ENCODE results near the gene CNDP2.

The CNDP2 gene

GRCh38 chr18:74495581-74496507 lies at the start of gene CNDP2:
CNDP2 (plus strand) TSS chr18:74496363; CDS start chr18:74499974, 3,611 bp downstream.
- DNase-seq (ENCODE audit: low spot score): peak; percentile 91

GRCh38 chr18:74446631-74447403 lies 49.3 kb upstream of the CNDP2 start:
- DNase-seq (ENCODE audit: low spot score): no peak

- DNase-seq (ENCODE audit: low spot score): no peak
These were observed 48.6 kb upstream of the CNDP2 start for GRCh38 chr18:74447404-74448152.

GRCh38 chr18:74450626-74451025 lies 45.5 kb upstream of the CNDP2 start:
- DNase-seq (ENCODE audit: low spot score): no peak

- DNase-seq (ENCODE audit: low spot score): peak; percentile 25
These were observed 45.0 kb upstream of the CNDP2 start for GRCh38 chr18:74451148-74451547.

GRCh38 chr18:74453016-74453566 lies 43.1 kb upstream of the CNDP2 start:
- no peak for DNase-seq (ENCODE audit: low spot score)

- no peak for DNase-seq (ENCODE audit: low spot score)
These were observed 42.4 kb upstream of the CNDP2 start for GRCh38 chr18:74453642-74454198.

- DNase-seq (ENCODE audit: low spot score): no peak
These were observed 41.8 kb upstream of the CNDP2 start for GRCh38 chr18:74454279-74454751.

GRCh38 chr18:74455386-74455785 lies 40.8 kb upstream of the CNDP2 start:
- no peak for DNase-seq (ENCODE audit: low spot score)

- no peak for DNase-seq (ENCODE audit: low spot score)
These were observed 40.2 kb upstream of the CNDP2 start for GRCh38 chr18:74456017-74456348.

- no peak for DNase-seq (ENCODE audit: low spot score)
These were observed 39.7 kb upstream of the CNDP2 start for GRCh38 chr18:74456349-74457042.

GRCh38 chr18:74457043-74457724 lies 39.0 kb upstream of the CNDP2 start, which contains the start of gene DIPK1C:
DIPK1C (minus strand) TSS chr18:74457308; CDS start chr18:74457259, 49 bp downstream.
- DNase-seq (ENCODE audit: low spot score): no peak

- no peak for DNase-seq (ENCODE audit: low spot score)
These were observed 38.3 kb upstream of the CNDP2 start for GRCh38 chr18:74457725-74458421.

GRCh38 chr18:74459889-74460288 lies 36.3 kb upstream of the CNDP2 start:
- no peak for DNase-seq (ENCODE audit: low spot score)

- no peak for DNase-seq (ENCODE audit: low spot score)
These were observed 35.3 kb upstream of the CNDP2 start for GRCh38 chr18:74460825-74461224.

- no peak for DNase-seq (ENCODE audit: low spot score)
These were observed 32.9 kb upstream of the CNDP2 start for GRCh38 chr18:74463254-74463653.

GRCh38 chr18:74463983-74464382 lies 32.2 kb upstream of the CNDP2 start:
- no peak for DNase-seq (ENCODE audit: low spot score)

- DNase-seq (ENCODE audit: low spot score): no peak
These were observed 30.4 kb upstream of the CNDP2 start for GRCh38 chr18:74465775-74466174.

GRCh38 chr18:74468547-74469061 lies 27.6 kb upstream of the CNDP2 start:
- no peak for DNase-seq (ENCODE audit: low spot score)
